Uterus (tissue), 2 donors: ENCODE data around the gene POLR3H.
"Not testable (repeated sequence)": the region's sequence is repeated elsewhere in the genome, so short reads cannot be mapped to it uniquely, and the experiment has no call there.

Source experiments
- CTCF ChIP-seq, 4 experiments: fragments of 200-600 bp in 2 of 4; fragments of 450-650 bp in 2 of 4; sonication (generic) in 2 of 4; IDR thresholded peaks; one replicate each; pipeline ENCODE4 v1.5.1; 2016 to 2019; ENCODE audit warnings: antibody characterized with exemption in 4 of 4, mild to moderate bottlenecking in 2 of 4, moderate library complexity in 1 of 4
- POLR2A ChIP-seq, 2 donors: fragments of 450-650 bp; IDR thresholded peaks; one replicate each; pipeline ENCODE4 v1.6.1; 2016; ENCODE audit warnings: antibody characterized with exemption in 2 of 2, mild to moderate bottlenecking in 1 of 2, moderate library complexity in 1 of 2

- not testable (repeated sequence) for TF ChIP-seq CTCF, POLR2A (IDR thresholded peaks at IDR 0.05)
Observed at GRCh38 chr22:41593336-41593960, 49.2 kb upstream of the POLR3H start.
